Measurements from ENCODE around the gene CHN1. TPM values are rescaled to one million over a fixed set of nuclear protein-coding genes. Genes with fewer than 3 reads are reported as not detected.

Gene CHN1
- total RNA-seq, 4 donors from 2014 or later, result 7.8 to 9.7 (median 9.4) TPM

DNA sequence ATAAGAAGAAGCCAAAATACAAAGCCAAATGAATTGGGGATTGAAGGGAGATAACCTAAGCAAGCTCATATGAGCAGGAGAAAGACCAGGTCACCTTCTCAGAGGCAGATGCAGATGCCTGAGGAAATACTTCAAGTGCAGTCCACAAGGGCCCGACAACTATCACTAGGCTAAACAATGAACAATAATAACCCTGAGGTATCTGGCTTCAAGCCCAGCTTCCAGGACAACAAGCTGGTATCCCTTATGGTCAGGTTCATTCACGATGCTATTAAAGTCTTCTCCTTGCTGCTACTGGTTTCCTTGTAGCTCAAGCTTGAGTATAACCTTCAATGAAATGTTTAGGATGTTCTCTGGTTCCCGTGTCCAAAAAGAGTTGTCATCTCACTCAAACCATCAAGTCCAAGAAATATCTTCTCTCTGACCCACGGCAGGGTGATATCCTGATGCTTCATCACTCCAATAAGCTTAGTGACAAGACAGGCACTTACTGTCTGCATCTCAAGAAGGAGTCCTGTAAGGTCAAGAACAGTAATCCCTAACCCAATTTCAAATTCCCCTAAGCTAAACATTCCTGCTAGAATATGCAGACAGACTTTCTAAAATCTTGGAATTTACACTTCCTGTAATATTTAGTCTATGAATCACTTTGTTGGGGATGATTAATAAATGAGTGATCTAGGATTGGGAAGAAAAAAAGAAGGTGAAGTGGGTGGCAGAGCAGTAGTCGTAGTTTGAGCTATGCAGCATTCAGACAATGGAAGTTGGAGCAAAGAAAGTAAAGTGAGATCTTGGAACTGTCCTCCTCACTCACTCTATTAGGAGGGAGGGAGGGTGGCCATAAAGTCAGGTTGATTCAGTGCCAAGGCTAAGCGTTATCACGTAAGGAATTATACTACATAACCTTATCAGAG is 33.1 kb downstream of the CHN1 start:
- H3K27ac ChIP-seq, result no peak overlapping the region
- no peak for TF ChIP-seq POLR2A (IDR thresholded peaks at IDR 0.05)
- TF ChIP-seq, protein P1, sequence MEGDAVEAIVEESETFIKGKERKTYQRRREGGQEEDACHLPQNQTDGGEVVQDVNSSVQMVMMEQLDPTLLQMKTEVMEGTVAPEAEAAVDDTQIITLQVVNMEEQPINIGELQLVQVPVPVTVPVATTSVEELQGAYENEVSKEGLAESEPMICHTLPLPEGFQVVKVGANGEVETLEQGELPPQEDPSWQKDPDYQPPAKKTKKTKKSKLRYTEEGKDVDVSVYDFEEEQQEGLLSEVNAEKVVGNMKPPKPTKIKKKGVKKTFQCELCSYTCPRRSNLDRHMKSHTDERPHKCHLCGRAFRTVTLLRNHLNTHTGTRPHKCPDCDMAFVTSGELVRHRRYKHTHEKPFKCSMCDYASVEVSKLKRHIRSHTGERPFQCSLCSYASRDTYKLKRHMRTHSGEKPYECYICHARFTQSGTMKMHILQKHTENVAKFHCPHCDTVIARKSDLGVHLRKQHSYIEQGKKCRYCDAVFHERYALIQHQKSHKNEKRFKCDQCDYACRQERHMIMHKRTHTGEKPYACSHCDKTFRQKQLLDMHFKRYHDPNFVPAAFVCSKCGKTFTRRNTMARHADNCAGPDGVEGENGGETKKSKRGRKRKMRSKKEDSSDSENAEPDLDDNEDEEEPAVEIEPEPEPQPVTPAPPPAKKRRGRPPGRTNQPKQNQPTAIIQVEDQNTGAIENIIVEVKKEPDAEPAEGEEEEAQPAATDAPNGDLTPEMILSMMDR (IDR thresholded peaks at IDR 0.05), result no peak
- intact Hi-C loops (cut with DNase I), result no loop called here
- no peaks in the 10 kb centered on the region for H3K9me3 ChIP-seq
- no peak overlapping the region for H3K4me3 ChIP-seq (replicated peaks in 1 of 3)
- WGBS, 2 donors, result 65 to 66% methylated on average over 7 of the region's 7 CpGs
- peaks cover 0 to 10% of the 10 kb centered on the region in 2 donors for H3K4me1 ChIP-seq
- H3K27me3 ChIP-seq, result no peaks in the 10 kb centered on the region
- peak in 1 of 2 donors; percentile 40 for DNase-seq
- no peaks in the 10 kb centered on the region for H3K36me3 ChIP-seq

DNA sequence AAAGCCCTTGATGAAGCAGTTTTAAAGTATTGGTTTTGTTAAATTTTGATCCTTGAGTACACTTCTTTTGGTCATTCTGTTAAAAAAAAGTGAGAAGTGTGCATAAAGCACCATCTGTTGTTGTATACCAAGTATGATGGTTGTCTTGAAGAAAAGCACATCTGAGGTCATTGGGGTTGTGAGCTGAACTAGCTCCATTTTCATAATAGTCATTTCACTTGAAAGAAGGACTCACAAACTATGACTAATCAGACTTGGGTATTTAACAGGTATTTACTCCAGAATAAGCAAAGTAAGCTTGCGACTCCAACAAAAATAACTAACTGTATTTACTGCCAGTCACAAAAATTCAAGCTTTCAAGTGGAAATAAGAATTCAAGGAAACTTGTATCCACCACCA is 35.1 kb downstream of the CHN1 start:
- H3K4me3 ChIP-seq (replicated peaks in 1 of 3), result no peak overlapping the region
- no peak overlapping the region for H3K27ac ChIP-seq
- DNase-seq, result no peak
- intact Hi-C loops (cut with DNase I), result no loop called here
- no peak for TF ChIP-seq POLR2A (IDR thresholded peaks at IDR 0.05)
- TF ChIP-seq, protein P1 (IDR thresholded peaks at IDR 0.05), result no peak
- no peaks in the 10 kb centered on the region for H3K36me3 ChIP-seq
- no peaks in the 10 kb centered on the region for H3K27me3 ChIP-seq
- WGBS, 2 donors, result 89 to 97% methylated on average over 1 of the region's 1 CpG
- H3K9me3 ChIP-seq, result no peaks in the 10 kb centered on the region
- H3K4me1 ChIP-seq, result peaks cover 9 to 28% of the 10 kb centered on the region in 2 donors

DNA sequence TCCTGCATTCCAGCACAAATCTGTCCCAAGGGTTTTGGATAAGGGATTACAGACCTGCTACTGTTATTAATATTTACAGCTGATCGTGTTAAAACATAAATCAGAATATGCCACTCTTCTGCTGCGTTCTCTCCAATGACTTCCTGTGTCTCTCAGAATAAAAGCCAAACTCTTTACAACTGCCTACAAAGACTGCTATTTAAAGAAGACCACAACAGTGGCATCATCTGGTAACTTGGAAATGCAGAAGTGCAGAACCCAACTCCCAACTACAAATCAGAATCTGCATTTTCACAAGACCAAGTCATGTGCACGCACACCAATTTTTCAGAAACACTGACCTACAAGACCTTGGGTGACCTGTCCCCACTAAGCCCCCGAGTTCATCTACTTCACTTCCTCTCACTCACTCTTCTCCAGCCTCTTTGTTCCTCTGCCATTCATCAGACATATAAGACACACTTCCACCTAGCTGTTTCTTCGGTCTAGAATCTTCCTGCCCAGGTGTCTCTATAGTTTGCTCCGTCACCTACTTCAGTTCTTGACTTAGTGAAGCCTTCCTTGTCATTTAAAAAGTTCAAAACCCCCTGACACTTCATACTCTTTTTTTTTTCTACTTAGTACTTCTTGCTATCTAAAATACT is 36.0 kb downstream of the CHN1 start:
- Histone ChIP-seq H3K4me1 (peaks cover 9 to 31% of the 10 kb centered on the region in 2 donors), H3K4me3 (replicated peaks in 1 of 3) (no peak overlapping the region), H3K9me3 (no peaks in the 10 kb centered on the region), H3K36me3 (no peaks in the 10 kb centered on the region), H3K27me3 (no peaks in the 10 kb centered on the region), H3K27ac (no peak overlapping the region)
- no peak for DNase-seq
- TF ChIP-seq, protein P1 (IDR thresholded peaks at IDR 0.05), result no peak
- TF ChIP-seq POLR2A (IDR thresholded peaks at IDR 0.05), result no peak
- intact Hi-C loops (cut with DNase I), result no loop called here
- 84 to 85% methylated on average over 6 of the region's 6 CpGs for WGBS, 2 donors

DNA sequence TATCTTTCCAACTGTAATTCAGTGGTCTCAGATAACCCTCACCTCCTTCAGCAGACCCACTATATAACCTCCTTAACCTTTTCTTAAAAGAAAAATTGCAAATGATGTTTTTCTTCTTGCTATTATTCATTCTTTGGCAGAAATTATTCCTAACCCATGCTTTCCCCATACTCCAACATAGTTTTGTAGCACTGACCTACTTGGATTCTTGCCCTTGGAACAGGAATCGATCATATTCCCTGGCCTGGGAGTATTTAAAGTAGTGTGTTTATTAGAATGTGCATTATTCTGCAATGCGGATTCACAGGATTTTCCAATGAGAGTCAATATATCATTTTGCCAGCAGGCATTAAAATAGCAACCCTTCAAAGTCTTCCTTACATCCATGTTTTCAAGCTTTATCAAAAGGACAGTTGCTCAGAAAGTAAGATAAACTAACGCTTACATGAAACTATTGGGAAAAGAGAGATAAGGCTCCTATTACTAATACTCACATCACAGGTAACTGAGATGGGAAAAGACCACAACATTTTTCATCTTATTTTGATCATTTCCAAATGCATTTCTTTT is 37.4 kb downstream of the CHN1 start:
- TF ChIP-seq, protein P1 (IDR thresholded peaks at IDR 0.05), result no peak
- no peak for TF ChIP-seq POLR2A (IDR thresholded peaks at IDR 0.05)
- H3K27ac ChIP-seq, result no peak overlapping the region
- no peaks in the 10 kb centered on the region for H3K9me3 ChIP-seq
- no peak overlapping the region for H3K4me3 ChIP-seq (replicated peaks in 1 of 3)
- intact Hi-C loops (cut with DNase I), result no loop called here
- WGBS, 2 donors, result 73 to 84% methylated on average over 3 of the region's 3 CpGs
- DNase-seq, result no peak
- H3K27me3 ChIP-seq, result no peaks in the 10 kb centered on the region
- H3K4me1 ChIP-seq, result peaks cover 9 to 32% of the 10 kb centered on the region in 2 donors
- H3K36me3 ChIP-seq, result no peaks in the 10 kb centered on the region

All from thyroid gland (tissue), 4 donors.